ENCODE results near the gene SGCE. TPM values are rescaled to one million over a fixed set of nuclear protein-coding genes. Genes with fewer than 3 reads are reported as not detected.

SGCE gene
- total and polyA plus RNA-seq, 9 of the 15 experiments (the other 6 are each of a cell fraction or from before 2014, with no cell fraction given): 0.09 to 0.46 (median 0.28) TPM; not detected in 5

DNA sequence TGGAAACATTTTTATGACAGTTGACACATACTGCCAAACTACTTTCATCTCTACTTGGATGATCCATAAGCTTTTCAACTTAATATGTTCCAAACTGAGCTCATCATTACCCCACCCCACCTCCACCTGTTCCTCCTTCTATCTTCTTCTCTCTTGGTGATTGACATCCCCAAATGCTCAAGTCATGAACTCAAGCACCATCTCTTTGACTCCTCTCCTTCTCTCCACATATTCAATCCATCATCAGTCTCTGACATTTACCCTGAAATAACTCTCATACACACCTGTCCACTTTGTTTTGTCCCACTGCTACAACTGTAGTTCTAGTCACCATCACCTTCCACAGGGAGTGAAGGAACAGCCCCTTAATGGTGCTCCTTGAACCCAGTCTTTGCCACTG is 43.3 kb downstream of the SGCE start:
- POLR2A ChIA-PET: no interaction called here
- Histone ChIP-seq H3K9ac (ENCODE audit: insufficient read depth in 1 of 2, low read depth in 2 of 2, low read length in 2 of 2) (no peak overlapping the region), H3K9me3 (replicated peaks; ENCODE audit: control insufficient read depth, insufficient read depth, low read depth, low read length) (no peaks in the 10 kb centered on the region), H3K79me2 (ENCODE audit: control insufficient read depth, insufficient read depth, low read length) (no peaks in the 10 kb centered on the region), H3K9me1 (ENCODE audit: control insufficient read depth, insufficient read depth, low read length) (no peaks in the 10 kb centered on the region), H3K4me3 (no peak overlapping the region), H2AFZ (ENCODE audit: low read depth, low read length) (no peak overlapping the region), H3K27me3 (ENCODE audit: control insufficient read depth in 2 of 2, insufficient read depth in 2 of 2, low read length in 2 of 2) (no peaks in the 10 kb centered on the region), H3K4me1 (replicated peaks in 1 of 2; ENCODE audit: control insufficient read depth in 2 of 2, insufficient read depth in 2 of 2, low read length in 2 of 2) (no peaks in the 10 kb centered on the region), H3K27ac (ENCODE audit: extremely low read depth, low read depth, low read length) (no peak overlapping the region), H3K4me2 (ENCODE audit: insufficient read depth, low read length) (no peak overlapping the region), H4K20me1 (replicated peaks; ENCODE audit: control insufficient read depth, insufficient read depth, low read length) (no peaks in the 10 kb centered on the region), H3K36me3 (ENCODE audit: control insufficient read depth, insufficient read depth, low read length) (no peaks in the 10 kb centered on the region)
- in situ Hi-C loops (cut with MboI): no loop called here
- no peak for TF ChIP-seq BHLHE40 (IDR thresholded peaks at IDR 0.05; ENCODE audit: low read length)
- TF ChIP-seq ZNF830 (CRISPR knock-in tag; IDR thresholded peaks at IDR 0.05): no peak
- no peak for TF ChIP-seq MCM7 (IDR thresholded peaks at IDR 0.05)
- TF ChIP-seq SAFB2 (IDR thresholded peaks at IDR 0.05; ENCODE audit: borderline replicate concordance, low read depth, low read length, severe bottlenecking): no peak
- no peak for TF ChIP-seq NCOA6 (IDR thresholded peaks at IDR 0.05)
- no peak for TF ChIP-seq EWSR1 (IDR thresholded peaks at IDR 0.05; ENCODE audit: borderline replicate concordance, low read depth, partially characterized antibody)
- TF ChIP-seq TCF7L2 (IDR thresholded peaks at IDR 0.05; ENCODE audit: low read depth, low read length): no peak
- no peak for TF ChIP-seq ZNF445 (CRISPR knock-in tag; IDR thresholded peaks at IDR 0.05; ENCODE audit: low read depth)
- TF ChIP-seq, protein P1, sequence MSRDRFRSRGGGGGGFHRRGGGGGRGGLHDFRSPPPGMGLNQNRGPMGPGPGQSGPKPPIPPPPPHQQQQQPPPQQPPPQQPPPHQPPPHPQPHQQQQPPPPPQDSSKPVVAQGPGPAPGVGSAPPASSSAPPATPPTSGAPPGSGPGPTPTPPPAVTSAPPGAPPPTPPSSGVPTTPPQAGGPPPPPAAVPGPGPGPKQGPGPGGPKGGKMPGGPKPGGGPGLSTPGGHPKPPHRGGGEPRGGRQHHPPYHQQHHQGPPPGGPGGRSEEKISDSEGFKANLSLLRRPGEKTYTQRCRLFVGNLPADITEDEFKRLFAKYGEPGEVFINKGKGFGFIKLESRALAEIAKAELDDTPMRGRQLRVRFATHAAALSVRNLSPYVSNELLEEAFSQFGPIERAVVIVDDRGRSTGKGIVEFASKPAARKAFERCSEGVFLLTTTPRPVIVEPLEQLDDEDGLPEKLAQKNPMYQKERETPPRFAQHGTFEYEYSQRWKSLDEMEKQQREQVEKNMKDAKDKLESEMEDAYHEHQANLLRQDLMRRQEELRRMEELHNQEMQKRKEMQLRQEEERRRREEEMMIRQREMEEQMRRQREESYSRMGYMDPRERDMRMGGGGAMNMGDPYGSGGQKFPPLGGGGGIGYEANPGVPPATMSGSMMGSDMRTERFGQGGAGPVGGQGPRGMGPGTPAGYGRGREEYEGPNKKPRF (IDR thresholded peaks at IDR 0.05; ENCODE audit: low read depth, low read length): no peak
- TF ChIP-seq GTF2E2 (tag; IDR thresholded peaks at IDR 0.05): no peak
- no peak for TF ChIP-seq SMC3 (conservative IDR thresholded peaks at IDR 0.05; ENCODE audit: insufficient read depth, low read depth, low read length)
- TF ChIP-seq, protein P2, sequence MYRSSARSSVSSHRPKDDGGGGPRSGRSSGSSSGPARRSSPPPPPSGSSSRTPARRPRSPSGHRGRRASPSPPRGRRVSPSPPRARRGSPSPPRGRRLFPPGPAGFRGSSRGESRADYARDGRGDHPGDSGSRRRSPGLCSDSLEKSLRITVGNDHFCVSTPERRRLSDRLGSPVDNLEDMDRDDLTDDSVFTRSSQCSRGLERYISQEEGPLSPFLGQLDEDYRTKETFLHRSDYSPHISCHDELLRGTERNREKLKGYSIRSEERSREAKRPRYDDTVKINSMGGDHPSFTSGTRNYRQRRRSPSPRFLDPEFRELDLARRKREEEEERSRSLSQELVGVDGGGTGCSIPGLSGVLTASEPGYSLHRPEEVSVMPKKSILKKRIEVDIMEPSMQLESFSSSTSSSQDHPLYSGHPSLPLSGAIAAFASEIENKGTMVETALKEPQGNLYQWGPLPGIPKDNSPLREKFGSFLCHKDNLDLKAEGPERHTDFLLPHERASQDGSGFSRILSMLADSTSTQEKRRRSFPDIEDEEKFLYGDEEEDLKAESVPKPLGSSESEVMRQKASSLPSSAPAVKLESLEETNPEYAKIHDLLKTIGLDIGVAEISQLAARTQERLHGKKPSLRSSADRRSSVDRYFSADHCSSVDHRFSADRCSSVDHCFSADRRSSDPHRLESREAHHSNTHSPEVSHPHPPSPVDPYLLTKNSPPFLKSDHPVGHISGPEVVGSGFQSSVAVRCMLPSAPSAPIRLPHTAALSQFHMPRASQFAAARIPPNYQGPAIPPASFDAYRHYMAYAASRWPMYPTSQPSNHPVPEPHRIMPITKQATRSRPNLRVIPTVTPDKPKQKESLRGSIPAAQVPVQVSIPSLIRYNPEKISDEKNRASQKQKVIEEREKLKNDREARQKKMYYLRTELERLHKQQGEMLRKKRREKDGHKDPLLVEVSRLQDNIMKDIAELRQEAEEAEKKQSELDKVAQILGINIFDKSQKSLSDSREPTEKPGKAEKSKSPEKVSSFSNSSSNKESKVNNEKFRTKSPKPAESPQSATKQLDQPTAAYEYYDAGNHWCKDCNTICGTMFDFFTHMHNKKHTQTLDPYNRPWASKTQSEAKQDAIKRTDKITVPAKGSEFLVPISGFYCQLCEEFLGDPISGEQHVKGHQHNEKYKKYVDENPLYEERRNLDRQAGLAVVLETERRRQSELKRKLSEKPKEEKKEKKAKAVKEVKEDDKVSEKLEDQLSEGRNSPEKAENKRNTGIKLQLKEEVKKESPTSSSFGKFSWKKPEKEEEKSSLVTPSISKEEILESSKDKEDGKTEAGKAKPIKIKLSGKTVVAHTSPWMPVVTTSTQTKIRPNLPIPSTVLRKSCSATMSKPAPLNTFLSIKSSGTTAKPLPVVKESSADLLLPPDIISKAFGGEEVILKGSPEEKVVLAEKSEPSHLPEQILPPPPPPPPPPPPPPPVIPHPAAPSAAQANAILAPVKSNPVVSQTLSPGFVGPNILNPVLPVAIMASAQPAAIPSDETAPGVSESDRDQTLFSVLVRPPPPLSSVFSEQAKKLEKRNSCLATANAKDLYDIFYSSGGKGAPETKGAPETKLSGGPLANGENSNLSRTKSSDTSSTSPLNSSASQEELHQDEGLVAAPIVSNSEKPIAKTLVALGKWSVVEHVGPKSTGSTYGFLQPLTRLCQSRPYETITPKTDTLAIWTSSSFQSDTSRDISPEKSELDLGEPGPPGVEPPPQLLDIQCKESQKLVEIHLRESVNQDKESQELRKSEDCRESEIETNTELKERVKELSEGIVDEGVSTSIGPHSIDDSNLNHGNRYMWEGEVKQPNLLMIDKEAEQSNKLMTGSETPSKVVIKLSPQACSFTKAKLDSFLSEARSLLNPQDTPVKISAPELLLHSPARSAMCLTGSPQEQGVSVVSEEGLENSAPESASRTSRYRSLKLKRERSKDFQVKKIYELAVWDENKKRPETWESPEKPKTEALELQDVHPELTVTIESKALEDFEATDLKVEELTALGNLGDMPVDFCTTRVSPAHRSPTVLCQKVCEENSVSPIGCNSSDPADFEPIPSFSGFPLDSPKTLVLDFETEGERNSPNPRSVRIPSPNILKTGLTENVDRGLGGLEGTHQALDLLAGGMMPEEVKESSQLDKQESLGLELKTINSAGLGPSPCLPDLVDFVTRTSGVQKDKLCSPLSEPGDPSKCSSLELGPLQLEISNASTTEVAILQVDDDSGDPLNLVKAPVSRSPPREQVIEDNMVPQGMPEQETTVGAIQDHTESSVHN (IDR thresholded peaks at IDR 0.05; ENCODE audit: borderline replicate concordance in 1 of 2, low read depth in 1 of 2): no peak
- TF ChIP-seq ZKSCAN1 (IDR thresholded peaks at IDR 0.05; ENCODE audit: low read depth, low read length): no peak
- BruUV-seq (replicated peaks): no TSS peak
- FAIRE-seq (no peak), DNase-seq (ENCODE audit: extremely low read depth in 1 of 4, low spot score in 3 of 4) (no peak), ATAC-seq (no peak)
- intact Hi-C loops (cut with micrococcal nuclease): no loop called here
- CTCF ChIA-PET (ENCODE audit: low intra/inter-chr PET ratio): no interaction called here
